Measurements from ENCODE around the gene SIDT1.
A peak's percentile ranks its signal among the peaks of the same experiment; 100 is the strongest.
"Not testable (repeated sequence)": the region's sequence is repeated elsewhere in the genome, so short reads cannot be mapped to it uniquely, and the experiment has no call there.

Gene SIDT1

GRCh38 chr3:113625834-113626233 lies 93.5 kb downstream of the SIDT1 start:
- DNase-seq = no peak
- TF ChIP-seq POLR2A (IDR thresholded peaks at IDR 0.05; ENCODE audit: low read length) (no peak), GATA1 (IDR thresholded peaks at IDR 0.05; ENCODE audit: low read depth, low read length) (no peak)

GRCh38 chr3:113626503-113627371 lies 94.4 kb downstream of the SIDT1 start:
- DNase-seq = peak; percentile 60 to 61
- TF ChIP-seq GATA1 (IDR thresholded peaks at IDR 0.05; ENCODE audit: low read depth, low read length) (no peak), POLR2A (IDR thresholded peaks at IDR 0.05; ENCODE audit: low read length) (no peak)

- TF ChIP-seq GATA1 (IDR thresholded peaks at IDR 0.05; ENCODE audit: low read depth, low read length) (no peak), POLR2A (IDR thresholded peaks at IDR 0.05; ENCODE audit: low read length) (no peak)
- DNase-seq = no peak
Observed at GRCh38 chr3:113628316-113628715, 96.0 kb downstream of the SIDT1 start.

- TF ChIP-seq GATA1 (IDR thresholded peaks at IDR 0.05; ENCODE audit: low read depth, low read length) = no peak
- TF ChIP-seq POLR2A (IDR thresholded peaks at IDR 0.05; ENCODE audit: low read length) = no peak
- DNase-seq = no peak
Observed at GRCh38 chr3:113628788-113629187, 96.4 kb downstream of the SIDT1 start.

- DNase-seq = no peak
- TF ChIP-seq POLR2A (IDR thresholded peaks at IDR 0.05; ENCODE audit: low read length) = no peak
- no peak for TF ChIP-seq GATA1 (IDR thresholded peaks at IDR 0.05; ENCODE audit: low read depth, low read length)
Observed at GRCh38 chr3:113629584-113630421, 97.4 kb downstream of the SIDT1 start.

- no peak for TF ChIP-seq GATA1 (IDR thresholded peaks at IDR 0.05; ENCODE audit: low read depth, low read length)
- no peak for TF ChIP-seq POLR2A (IDR thresholded peaks at IDR 0.05; ENCODE audit: low read length)
- no peak for DNase-seq
Observed at GRCh38 chr3:113630956-113631542, 98.7 kb downstream of the SIDT1 start.

- no peak for DNase-seq
- no peak for TF ChIP-seq GATA1 (IDR thresholded peaks at IDR 0.05; ENCODE audit: low read depth, low read length)
- TF ChIP-seq POLR2A (IDR thresholded peaks at IDR 0.05; ENCODE audit: low read length) = no peak
Observed at GRCh38 chr3:113631573-113631972, 99.2 kb downstream of the SIDT1 start.

- no peak for DNase-seq
- TF ChIP-seq POLR2A (IDR thresholded peaks at IDR 0.05; ENCODE audit: low read length) = no peak
- TF ChIP-seq GATA1 (IDR thresholded peaks at IDR 0.05; ENCODE audit: low read depth, low read length) = no peak
Observed at GRCh38 chr3:113634782-113635474, 102.6 kb downstream of the SIDT1 start.

GRCh38 chr3:113636034-113636433 lies 103.7 kb downstream of the SIDT1 start:
- DNase-seq = not testable (repeated sequence)

- no peak for TF ChIP-seq GATA1 (IDR thresholded peaks at IDR 0.05; ENCODE audit: low read depth, low read length)
- TF ChIP-seq POLR2A (IDR thresholded peaks at IDR 0.05; ENCODE audit: low read length) = no peak
- no peak for DNase-seq
Observed at GRCh38 chr3:113637756-113638155, 105.4 kb downstream of the SIDT1 start.

GRCh38 chr3:113638910-113639309 lies 106.6 kb downstream of the SIDT1 start:
- DNase-seq = no peak

GRCh38 chr3:113643583-113643982 lies 111.2 kb downstream of the SIDT1 start:
- no peak for DNase-seq
- TF ChIP-seq POLR2A (IDR thresholded peaks at IDR 0.05; ENCODE audit: low read length) (no peak), GATA1 (IDR thresholded peaks at IDR 0.05; ENCODE audit: low read depth, low read length) (no peak)

More at GRCh38 chr3:113638910-113639309, 106.6 kb downstream of the SIDT1 start:
- TF ChIP-seq POLR2A (IDR thresholded peaks at IDR 0.05; ENCODE audit: low read length) (no peak), GATA1 (IDR thresholded peaks at IDR 0.05; ENCODE audit: low read depth, low read length) (no peak)

- no peak for DNase-seq
- TF ChIP-seq GATA1 (IDR thresholded peaks at IDR 0.05; ENCODE audit: low read depth, low read length) (no peak), POLR2A (IDR thresholded peaks at IDR 0.05; ENCODE audit: low read length) (no peak)
Observed at GRCh38 chr3:113648524-113648923, 116.2 kb downstream of the SIDT1 start.

All from erythroblast (primary cell).